Loucy (cell line): ENCODE results near the gene CYTH3.

ENCODE experiments used
- H2AFZ ChIP-seq: fragments of 200-600 bp; sonication (generic); 2 replicates; pipeline ENCODE4 v1.6.0; 2016; ENCODE audit warnings: antibody characterized with exemption, mild to moderate bottlenecking, low read length, moderate library complexity
- H3F3A ChIP-seq: fragments of 200-600 bp; 2 replicates; pipeline ENCODE4 v1.6.0; 2016; ENCODE audit warnings: antibody characterized with exemption, low read depth, mild to moderate bottlenecking
- H3K27me3 ChIP-seq: fragments of 200-600 bp; sonication (generic); 2 replicates; pipeline ENCODE4 v1.6.1; 2014; ENCODE audit warnings: low read length, mild to moderate bottlenecking; ENCODE audit not compliant: insufficient read depth, poor library complexity, severe bottlenecking
- H3K36me3 ChIP-seq: fragments of 200-600 bp; sonication (generic); 2 replicates; pipeline ENCODE4 v1.6.1; 2016; ENCODE audit warnings: low read length; ENCODE audit not compliant: insufficient read depth
- H3K4me1 ChIP-seq: fragments of 200-600 bp; sonication (generic); 2 replicates; pipeline ENCODE4 v1.5.1; 2014; ENCODE audit warnings: low read length, mild to moderate bottlenecking; ENCODE audit not compliant: insufficient read depth, poor library complexity, severe bottlenecking
- H3K4me2 ChIP-seq: fragments of 200-600 bp; sonication (generic); 2 replicates; pipeline ENCODE4 v1.6.0; 2014; ENCODE audit warnings: antibody characterized with exemption, low read length, low read depth, mild to moderate bottlenecking; ENCODE audit not compliant: poor library complexity, severe bottlenecking
- H3K4me3 ChIP-seq: fragments of 200-600 bp; sonication (generic); 2 replicates; pipeline ENCODE4 v1.5.1; 2014; ENCODE audit warnings: low read length, mild to moderate bottlenecking, mixed read lengths; ENCODE audit not compliant: poor library complexity, severe bottlenecking
- H3K79me2 ChIP-seq: fragments of 200-600 bp; sonication (generic); 2 replicates; pipeline ENCODE4 v1.6.1; 2014; ENCODE audit warnings: low read length; ENCODE audit not compliant: insufficient read depth
- H3K9ac ChIP-seq: fragments of 200-600 bp; sonication (generic); 2 replicates; pipeline ENCODE4 v1.6.0; 2014; ENCODE audit warnings: mild to moderate bottlenecking, low read depth, low read length, moderate library complexity; ENCODE audit not compliant: poor library complexity, severe bottlenecking
- H3K9me2 ChIP-seq: fragments of 200-600 bp; sonication (generic); replicated peaks from 2 replicates; pipeline ENCODE4 v1.6.1; 2016; ENCODE audit warnings: low read depth, low read length, mixed read lengths
- H3K9me3 ChIP-seq: fragments of 200-600 bp; sonication (generic); 2 replicates; pipeline ENCODE4 v1.6.1; 2014; ENCODE audit warnings: mild to moderate bottlenecking, antibody characterized with exemption, low read length, low read depth; ENCODE audit not compliant: insufficient read depth
- H4K20me1 ChIP-seq: fragments of 200-600 bp; sonication (generic); 2 replicates; pipeline ENCODE4 v1.6.0; 2014; ENCODE audit warnings: antibody characterized with exemption, low read length, mild to moderate bottlenecking; ENCODE audit not compliant: insufficient read depth, poor library complexity, severe bottlenecking
- CTCF ChIP-seq: fragments of 200-600 bp; sonication (generic); conservative IDR thresholded peaks from 2 replicates; pipeline ENCODE4 v1.5.1; 2014; ENCODE audit warnings: mild to moderate bottlenecking, antibody characterized with exemption, low read length
- EZH2phosphoT487 ChIP-seq: fragments of 200-600 bp; IDR thresholded peaks from 2 replicates; pipeline ENCODE4 v1.6.1; 2018; ENCODE audit warnings: antibody characterized with exemption, mild to moderate bottlenecking, moderate library complexity, borderline replicate concordance

Gene CYTH3

GRCh38 chr7:6123843-6124242, 148.6 kb downstream of the CYTH3 start:
- H3K9me3 ChIP-seq = no peaks in the 10 kb centered on the region

GRCh38 chr7:6121141-6121540, 151.3 kb downstream of the CYTH3 start:
- H3F3A ChIP-seq = no peaks in the 10 kb centered on the region

More at GRCh38 chr7:6123843-6124242, 148.6 kb downstream of the CYTH3 start:
- Histone ChIP-seq H3K9me2 (no peaks in the 10 kb centered on the region), H3K36me3 (peaks cover 49% of the 10 kb centered on the region; the same call in 1 of the 2 replicates), H3K79me2 (no peaks in the 10 kb centered on the region), H3K4me1 (no peaks in the 10 kb centered on the region), H3F3A (no peaks in the 10 kb centered on the region), H2AFZ (no peak overlapping the region), H4K20me1 (no peaks in the 10 kb centered on the region), H3K4me2 (no peak overlapping the region), H3K4me3 (no peak overlapping the region), H3K9ac (no peak overlapping the region), H3K27me3 (no peaks in the 10 kb centered on the region)
- TF ChIP-seq CTCF (no peak), EZH2phosphoT487 (no peak)

GRCh38 chr7:6117533-6117932, 154.9 kb downstream of the CYTH3 start:
- Histone ChIP-seq H3K79me2 (peaks cover 1% of the 10 kb centered on the region; the same call in 1 of the 2 replicates), H3F3A (no peaks in the 10 kb centered on the region), H3K4me1 (no peaks in the 10 kb centered on the region), H3K9me3 (no peaks in the 10 kb centered on the region), H2AFZ (no peak overlapping the region), H4K20me1 (no peaks in the 10 kb centered on the region), H3K4me3 (no peak overlapping the region), H3K9ac (no peak overlapping the region), H3K4me2 (no peak overlapping the region), H3K27me3 (no peaks in the 10 kb centered on the region), H3K9me2 (no peaks in the 10 kb centered on the region), H3K36me3 (peaks cover 78% of the 10 kb centered on the region)
- TF ChIP-seq CTCF (no peak), EZH2phosphoT487 (no peak)

More at GRCh38 chr7:6121141-6121540, 151.3 kb downstream of the CYTH3 start:
- no peaks in the 10 kb centered on the region for H4K20me1 ChIP-seq
- no peak for TF ChIP-seq CTCF
- no peak for TF ChIP-seq EZH2phosphoT487
- H3K4me2 ChIP-seq = no peak overlapping the region
- H3K79me2 ChIP-seq = no peaks in the 10 kb centered on the region
- peaks cover 63% of the 10 kb centered on the region for H3K36me3 ChIP-seq
- H3K9me3 ChIP-seq = no peaks in the 10 kb centered on the region
- H3K9me2 ChIP-seq = no peaks in the 10 kb centered on the region
- no peak overlapping the region for H3K4me3 ChIP-seq
- no peaks in the 10 kb centered on the region for H3K4me1 ChIP-seq
- no peaks in the 10 kb centered on the region for H3K27me3 ChIP-seq
- no peak overlapping the region for H3K9ac ChIP-seq
- H2AFZ ChIP-seq = no peak overlapping the region
